HL-60 (cell line): ENCODE data around the gene CCL25.

Experiments used
- DNase-seq, 2 experiments: peaks; one replicate each; pipeline ENCODE4 v3.0.0-alpha.2; 2010 to 2020; ENCODE audit warnings: low read depth in 1 of 2, low spot score in 1 of 2
- H3K27ac ChIP-seq: fragments of 250-450 bp; sonication (Bioruptor Pico); replicated peaks from 2 replicates; pipeline ENCODE4 v1.5.1; 2020; ENCODE audit warnings: mild to moderate bottlenecking, moderate library complexity
- H3K27me3 ChIP-seq: fragments of 250-450 bp; sonication (Bioruptor Pico); 2 replicates; pipeline ENCODE4 v1.5.1; 2021; ENCODE audit warnings: mild to moderate bottlenecking, moderate library complexity; ENCODE audit not compliant: insufficient read depth, poor library complexity, severe bottlenecking
- H3K4me3 ChIP-seq: replicated peaks from 2 replicates; pipeline ENCODE4 v1.5.1; 2011; ENCODE audit warnings: mild to moderate bottlenecking, control low read depth, low read length; ENCODE audit not compliant: insufficient read depth
- CTCF ChIP-seq: IDR thresholded peaks from one replicate; pipeline ENCODE4 v1.5.1; 2011; ENCODE audit warnings: low read length, control low read depth, inconsistent platforms; ENCODE audit not compliant: insufficient read depth
- GABPA ChIP-seq: IDR thresholded peaks from 2 replicates; pipeline ENCODE4 v1.6.1; 2012; ENCODE audit warnings: low read depth
- POLR2AphosphoS5 ChIP-seq: IDR thresholded peaks from 2 replicates; pipeline ENCODE4 v1.6.1; 2012; ENCODE audit warnings: low read depth
- REST ChIP-seq: IDR thresholded peaks from 2 replicates; pipeline ENCODE4 v1.6.1; 2012; ENCODE audit warnings: low read depth; ENCODE audit not compliant: insufficient replicate concordance
- SPI1 ChIP-seq: IDR thresholded peaks from 2 replicates; pipeline ENCODE4 v1.6.1; 2012; ENCODE audit warnings: low read depth, mild to moderate bottlenecking, borderline replicate concordance
- long read RNA-seq: library from polyadenylated mRNA; unstranded; transcript quantifications from one replicate; pipeline ENCODE4 v2.0.0, GENCODE V29; 2020

Gene CCL25
- long read RNA-seq, partial matches to known transcripts, result 0 of 1 reads
- long read RNA-seq, other reads (novel, unspliced or antisense), result 1 of 1 reads

DNA sequence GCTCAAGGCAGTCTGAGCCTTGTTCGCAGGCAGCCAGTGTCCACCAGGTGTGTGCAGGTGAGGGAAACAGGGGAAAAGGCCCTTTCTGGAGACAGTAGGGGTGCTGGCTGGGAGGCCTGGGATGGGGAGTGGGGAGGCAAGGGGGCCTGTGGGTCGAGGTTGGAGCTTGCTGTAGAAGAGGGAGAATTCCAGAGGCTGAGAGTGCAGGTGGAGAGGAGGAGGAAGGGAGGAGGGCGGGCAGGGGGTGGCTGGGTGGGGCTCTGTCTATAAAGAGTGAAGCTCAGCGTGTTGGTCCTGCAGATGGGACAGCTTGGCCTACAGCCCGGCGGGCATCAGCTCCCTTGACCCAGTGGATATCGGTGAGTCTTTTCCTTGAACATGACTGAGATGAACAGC lies at the start of gene CCL25:
CCL25 (plus strand) TSS at position 297 of the 396 bp plus-strand sequence. CDS start 290 bp downstream, outside the sequence.
- TF ChIP-seq SPI1, result no peak
- no peak for TF ChIP-seq REST
- no peak for TF ChIP-seq GABPA
- no peak for TF ChIP-seq CTCF
- no peak for TF ChIP-seq POLR2AphosphoS5
- H3K27ac ChIP-seq, result no peak within 1 kb of the TSS
- H3K4me3 ChIP-seq, result no peak within 1 kb of the TSS
- no peaks in the 10 kb centered on the region for H3K27me3 ChIP-seq
- DNase-seq, result no peak

DNA sequence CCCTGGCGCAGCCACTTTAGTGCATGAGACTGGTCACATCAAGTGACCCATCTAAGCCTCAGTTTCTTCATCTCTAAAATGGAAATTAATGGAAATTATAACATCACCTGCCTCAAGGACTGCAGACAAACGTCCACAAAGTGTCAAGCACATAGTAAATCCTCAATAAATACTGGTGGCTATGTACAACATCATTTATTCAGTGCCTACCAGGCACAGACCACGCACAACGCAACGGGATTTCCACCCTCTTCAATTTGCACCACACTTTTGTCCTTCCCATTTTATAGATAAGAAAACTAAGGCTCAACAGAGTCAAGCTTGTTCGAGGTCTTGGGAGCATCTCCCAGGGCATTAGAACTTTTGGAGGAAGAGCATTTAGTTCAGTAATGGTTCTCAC lies 48.6 kb upstream of the CCL25 start:
- DNase-seq, result no peak
- Histone ChIP-seq H3K27me3 (no peaks in the 10 kb centered on the region), H3K27ac (peak overlapping the region; percentile 64), H3K4me3 (peak overlapping the region; percentile 74)
- TF ChIP-seq SPI1 (no peak), GABPA (no peak), REST (no peak)

DNA sequence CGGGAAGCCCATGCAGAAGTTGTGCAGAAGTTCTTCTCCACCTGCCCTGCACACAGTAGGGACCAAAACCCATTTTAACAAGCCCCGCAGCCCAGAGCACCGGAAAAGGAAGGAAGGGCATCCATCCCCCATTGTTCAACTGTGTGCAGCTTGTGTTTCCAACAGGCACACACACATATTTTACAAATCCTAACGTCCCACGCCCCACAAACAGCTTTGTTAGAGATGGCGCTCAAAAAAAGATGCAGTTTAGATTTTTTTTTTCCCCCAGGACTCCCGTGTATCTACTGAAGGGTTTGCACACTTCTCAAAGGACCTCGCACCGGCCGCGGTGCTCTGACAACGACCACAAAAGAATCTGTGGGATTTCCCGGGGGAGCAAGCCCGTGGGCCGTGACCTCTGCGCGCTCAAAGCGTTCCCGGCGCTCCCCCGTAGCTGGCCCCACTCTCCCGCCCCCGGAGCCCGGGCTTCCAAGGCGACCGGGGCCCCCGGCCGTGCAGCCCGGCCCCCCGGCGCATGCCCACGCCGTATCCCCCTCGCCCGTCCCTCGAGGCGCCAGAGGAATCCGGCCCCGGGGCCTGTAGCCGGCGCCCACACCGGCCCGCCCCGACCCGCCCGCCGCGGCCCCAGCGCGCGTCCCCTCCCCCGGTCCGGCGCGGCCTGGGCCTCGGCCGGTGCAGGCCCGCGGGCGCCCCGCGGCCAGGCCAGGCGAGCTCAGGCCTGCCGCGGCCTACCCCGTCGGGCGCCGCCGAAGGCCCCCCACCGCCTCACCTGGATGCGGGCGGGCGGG lies 47.6 kb upstream of the CCL25 start:
- H3K27ac ChIP-seq, result peak overlapping the region; percentile 64
- peak; percentile 22 to 30 for DNase-seq
- no peak for TF ChIP-seq POLR2AphosphoS5
- no peak for TF ChIP-seq GABPA
- TF ChIP-seq REST, result no peak
- TF ChIP-seq SPI1, result no peak
- no peak for TF ChIP-seq CTCF
- H3K4me3 ChIP-seq, result peak overlapping the region; percentile 74
- H3K27me3 ChIP-seq, result no peaks in the 10 kb centered on the region
